Limb (tissue), 2 donors: ENCODE data around the gene MYCN.
"Not testable (repeated sequence)": the region's sequence is repeated elsewhere in the genome, so short reads cannot be mapped to it uniquely, and the experiment has no call there.

Experiments
- DNase-seq, 2 donors: peaks; one replicate each; pipeline ENCODE4 v3.0.0-alpha.2; 2016; ENCODE audit errors: extremely low spot score in 2 of 2

MYCN gene

DNA sequence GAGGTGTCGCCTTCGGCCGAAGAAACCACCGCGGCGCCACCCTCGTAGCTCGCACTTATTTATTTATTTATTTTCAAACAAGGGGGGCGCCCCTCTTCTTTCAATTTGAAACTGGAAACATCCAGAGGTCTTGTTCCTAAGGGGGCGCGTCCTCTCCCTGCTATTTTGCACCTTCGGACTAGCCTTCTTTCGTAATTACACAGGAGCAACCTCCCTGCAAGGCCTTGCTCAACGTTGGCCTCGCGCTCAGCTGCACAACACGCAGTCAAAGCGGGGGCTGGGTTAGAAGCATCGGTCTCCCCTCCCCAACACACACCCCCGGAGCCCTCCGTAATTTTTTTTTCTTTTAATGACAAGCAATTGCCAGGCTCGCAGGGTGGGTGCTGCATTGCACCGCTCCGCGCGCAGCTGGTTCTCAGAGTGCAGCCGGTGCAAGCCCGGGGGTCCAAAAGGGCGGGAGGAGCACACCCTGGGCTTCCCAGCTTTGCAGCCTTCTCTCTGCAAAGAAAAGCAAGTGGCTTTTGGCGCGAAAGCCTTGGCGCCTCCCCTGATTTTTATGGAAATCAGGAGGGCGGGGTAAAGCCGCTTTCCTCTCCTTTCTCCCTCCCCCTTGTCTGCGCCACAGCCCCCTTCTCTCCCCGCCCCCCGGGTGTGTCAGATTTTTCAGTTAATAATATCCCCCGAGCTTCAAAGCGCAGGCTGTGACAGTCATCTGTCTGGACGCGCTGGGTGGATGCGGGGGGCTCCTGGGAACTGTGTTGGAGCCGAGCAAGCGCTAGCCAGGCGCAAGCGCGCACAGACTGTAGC, at the start of gene MYCN:
Gene MYCN, plus strand, starts transcription at position 697 of the 807 bp plus-strand sequence. CDS start 1,515 bp downstream, outside the sequence.
- peak; percentile 86 to 88 for DNase-seq

DNA sequence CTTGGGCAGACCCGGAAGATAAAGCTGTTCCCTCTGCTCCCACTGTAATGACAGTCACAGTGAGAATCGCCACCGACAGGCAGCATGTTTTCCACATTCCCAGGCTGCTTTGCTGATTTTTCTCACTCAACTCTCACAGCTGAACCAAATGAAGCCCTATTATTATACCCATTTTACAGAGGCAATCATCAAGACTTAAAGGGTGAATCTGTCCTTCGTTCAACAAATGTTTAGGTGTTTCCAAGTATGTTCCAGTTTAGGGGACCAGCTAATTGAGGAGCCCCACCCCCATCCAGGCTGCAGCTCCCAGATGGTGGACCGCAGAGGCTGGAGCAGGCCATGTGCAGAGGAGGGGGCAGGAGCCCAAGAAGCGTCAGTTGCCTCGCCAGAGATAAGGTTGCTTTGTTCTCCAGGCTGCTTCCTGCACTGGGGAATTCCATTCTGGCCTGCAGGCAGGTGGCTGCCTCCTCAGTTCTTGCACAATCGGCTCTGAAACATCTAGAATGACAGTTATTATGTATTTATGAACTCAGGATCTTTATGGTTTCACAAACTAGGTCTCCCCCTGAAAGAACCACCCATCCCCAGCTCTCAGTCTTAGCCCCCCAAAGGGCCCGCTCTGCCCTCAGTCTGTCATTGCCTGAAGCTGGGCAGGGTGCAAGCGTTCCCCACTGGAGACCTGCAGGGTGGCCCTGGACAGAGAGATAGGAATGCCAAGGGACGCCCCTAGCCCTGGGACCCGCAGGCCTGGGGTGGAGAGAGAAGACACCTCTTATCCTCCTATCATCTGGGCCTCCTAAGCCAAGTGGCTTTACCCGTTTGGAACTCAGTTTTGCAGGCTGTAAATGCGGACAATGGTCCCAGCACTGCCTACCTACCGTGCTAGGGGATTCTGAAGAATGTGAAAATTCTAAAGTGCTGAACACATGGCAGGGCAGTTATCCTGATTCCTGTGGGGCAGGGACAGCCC, 49.1 kb upstream of the MYCN start:
- peak in 1 of 2 donors; percentile 37 for DNase-seq

DNA sequence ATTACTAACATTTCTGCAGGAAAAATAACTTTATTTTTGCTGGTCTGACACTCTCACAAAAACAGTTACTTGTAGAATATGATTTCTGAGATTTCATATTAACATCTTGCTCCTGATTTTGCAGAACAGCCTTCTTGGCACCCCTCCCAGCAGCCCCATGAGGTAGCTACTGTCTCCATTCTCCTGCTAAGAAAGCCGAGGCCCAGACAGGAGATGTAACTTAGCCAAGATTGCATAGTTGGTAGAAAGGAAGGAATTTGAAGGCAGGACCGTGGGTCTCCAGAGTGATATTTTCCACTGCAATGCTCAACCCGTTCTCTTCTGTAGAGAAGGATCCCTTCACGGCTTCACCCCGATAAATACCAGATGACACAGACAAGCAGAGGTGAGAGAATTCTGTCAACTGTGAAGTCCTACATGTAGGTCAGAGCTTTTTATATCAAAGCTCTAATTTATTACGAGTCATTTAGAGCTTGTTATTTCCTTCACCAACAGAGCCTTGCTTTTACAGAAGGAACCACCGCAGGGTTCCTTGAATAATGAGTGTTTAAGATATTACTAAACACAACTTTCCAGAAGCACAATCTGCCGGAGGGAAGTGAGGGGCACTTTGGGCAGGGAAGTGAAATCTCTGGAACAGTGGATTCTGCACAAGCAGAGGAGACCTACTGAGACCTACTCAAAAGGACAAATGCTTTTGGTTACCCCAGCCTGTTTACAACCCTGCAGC, 48.0 kb upstream of the MYCN start:
- peak in 1 of 2 donors; percentile 55 for DNase-seq

DNA sequence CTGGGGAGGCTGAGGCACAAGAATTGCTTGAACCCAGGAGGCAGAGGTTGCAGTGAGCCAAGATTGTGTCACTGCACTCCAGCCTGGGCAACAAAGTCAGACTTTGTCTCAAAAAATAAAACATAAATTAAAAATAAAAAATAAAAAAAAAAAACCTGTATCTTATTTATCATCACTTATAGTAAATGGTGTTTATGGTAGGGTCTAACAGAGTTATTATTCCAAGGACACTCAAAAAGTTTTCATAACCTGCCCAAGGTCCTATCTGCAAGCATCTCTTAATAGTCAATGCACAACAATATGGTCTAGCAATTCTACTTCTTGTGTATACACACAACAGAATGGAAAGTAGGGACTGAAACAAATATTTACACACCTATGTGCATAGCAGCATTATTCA, 47.3 kb upstream of the MYCN start:
- DNase-seq = no peak

DNA sequence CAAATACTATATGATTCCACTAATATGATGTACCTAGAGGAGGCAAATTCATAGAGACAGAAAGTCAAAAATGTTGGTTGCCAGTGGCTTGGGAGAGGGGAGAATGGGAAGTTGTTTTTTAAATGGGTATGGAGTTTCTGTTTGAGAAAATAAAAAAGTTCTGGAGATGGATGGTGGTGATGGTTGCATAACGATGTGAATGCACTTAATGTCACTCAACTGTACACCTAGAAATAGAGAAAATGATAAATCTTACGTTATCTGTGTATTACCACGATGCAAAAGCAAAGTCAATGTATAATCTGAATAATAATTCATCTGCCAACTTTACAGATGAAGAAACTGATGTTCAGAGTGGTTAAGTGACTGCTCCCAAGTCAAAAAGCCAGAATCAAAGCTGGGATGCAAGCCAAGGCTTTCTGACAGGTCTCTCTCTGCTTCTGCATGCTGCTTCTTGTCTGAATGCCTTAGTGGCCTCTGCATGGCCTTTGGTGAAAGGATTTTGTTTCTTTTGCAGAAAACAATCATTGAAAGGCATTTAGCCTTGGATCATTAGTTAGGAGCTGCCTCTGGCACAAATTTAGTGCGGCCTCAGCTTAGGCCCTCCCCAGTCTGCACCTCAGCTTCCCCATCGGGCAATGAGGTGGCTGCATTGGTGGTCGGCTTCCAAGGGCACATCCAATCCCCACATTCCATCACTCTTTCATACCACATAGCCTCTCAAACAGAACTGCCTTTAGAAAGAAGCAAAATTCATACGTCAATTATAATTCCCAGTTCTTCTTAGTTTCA, 46.5 kb upstream of the MYCN start:
- DNase-seq = no peak

DNA sequence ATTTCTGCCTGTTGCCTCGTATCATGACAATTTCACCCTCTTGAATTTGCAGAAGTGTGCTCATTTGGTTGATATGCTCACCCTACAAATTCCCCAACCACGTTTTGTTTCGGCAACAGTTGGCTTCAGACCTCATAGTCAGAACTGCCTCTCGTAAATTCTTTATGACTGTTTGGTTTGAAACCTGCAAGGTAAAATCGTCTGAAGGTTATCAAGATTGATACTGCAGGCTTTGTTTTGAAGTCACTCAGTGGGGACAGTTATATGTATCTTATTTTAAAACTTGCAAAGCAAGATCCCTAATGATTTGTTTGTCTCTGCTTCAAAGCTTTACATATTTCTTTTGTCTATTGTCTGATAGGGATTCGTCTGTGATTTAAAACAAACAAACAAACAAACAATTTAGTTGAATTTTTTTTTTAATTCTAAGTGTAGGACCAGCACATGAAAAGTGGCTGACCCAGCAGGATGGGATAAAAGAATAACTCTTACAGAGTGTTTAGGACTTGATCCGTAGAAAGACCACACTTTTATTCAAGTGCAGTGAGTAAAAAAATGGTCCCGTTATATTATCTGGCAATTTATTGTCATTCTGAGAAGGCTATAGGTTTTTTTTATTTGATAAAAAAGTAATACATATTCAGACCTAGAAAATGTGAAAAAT, 45.7 kb upstream of the MYCN start:
- DNase-seq = no peak

DNA sequence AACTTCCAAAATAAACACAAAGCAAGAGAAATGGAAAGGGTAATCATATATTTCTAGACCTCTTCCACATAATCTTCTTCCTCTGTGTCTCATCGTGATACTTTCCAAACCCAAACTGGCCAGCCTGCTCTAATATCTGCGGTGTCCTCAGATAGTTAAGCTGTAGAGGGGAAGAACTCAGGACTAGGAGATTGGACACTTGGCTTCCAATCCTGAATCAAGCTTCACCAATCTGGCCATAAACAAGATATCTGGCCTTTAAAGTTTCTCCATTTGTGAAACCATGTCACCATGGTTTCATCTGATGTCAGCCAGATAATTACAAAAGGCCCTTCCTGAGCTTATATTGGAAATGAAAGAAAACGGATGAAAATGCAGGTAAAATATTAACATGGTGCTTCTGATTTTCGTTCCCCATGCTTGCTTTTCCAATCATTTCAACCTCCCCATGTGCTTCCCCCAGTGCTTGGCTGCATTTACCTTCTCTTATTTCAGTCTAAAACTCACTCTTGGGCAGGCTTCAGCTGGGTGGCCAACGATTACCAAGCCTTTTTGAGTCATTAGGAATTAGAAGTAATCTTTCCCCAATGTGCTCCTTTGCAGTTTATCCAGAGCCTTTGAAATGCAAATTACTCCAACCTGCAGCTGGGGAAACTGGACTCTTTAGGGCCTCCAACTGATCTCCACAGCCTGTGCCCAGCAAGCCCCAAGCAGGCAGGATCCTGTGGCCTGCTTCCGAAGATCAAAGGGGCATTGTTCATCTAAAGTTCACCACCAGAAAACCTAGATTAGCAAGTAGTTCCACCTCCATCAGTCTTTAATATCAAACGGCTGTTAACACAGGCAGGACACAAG, 44.5 kb upstream of the MYCN start:
- no peak for DNase-seq

DNA sequence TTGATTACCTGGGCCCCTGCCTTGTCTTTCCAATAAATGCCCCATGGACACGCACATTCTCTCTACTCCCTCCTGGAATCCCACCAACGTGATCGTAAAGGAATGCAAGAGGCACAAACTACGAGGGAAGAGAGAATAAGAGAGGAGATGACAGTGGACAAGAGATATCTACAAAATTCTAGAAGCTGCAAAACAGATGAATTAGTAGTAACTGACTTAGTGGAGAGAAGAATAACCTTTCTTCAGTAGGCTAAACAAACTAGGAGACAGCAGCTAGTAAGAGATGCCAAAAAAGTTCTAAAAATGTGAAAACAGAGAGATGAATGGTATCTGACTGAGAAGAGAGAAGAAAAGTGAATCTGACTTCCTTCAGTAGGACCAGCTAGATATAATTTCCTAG, 43.5 kb upstream of the MYCN start:
- DNase-seq = no peak

DNA sequence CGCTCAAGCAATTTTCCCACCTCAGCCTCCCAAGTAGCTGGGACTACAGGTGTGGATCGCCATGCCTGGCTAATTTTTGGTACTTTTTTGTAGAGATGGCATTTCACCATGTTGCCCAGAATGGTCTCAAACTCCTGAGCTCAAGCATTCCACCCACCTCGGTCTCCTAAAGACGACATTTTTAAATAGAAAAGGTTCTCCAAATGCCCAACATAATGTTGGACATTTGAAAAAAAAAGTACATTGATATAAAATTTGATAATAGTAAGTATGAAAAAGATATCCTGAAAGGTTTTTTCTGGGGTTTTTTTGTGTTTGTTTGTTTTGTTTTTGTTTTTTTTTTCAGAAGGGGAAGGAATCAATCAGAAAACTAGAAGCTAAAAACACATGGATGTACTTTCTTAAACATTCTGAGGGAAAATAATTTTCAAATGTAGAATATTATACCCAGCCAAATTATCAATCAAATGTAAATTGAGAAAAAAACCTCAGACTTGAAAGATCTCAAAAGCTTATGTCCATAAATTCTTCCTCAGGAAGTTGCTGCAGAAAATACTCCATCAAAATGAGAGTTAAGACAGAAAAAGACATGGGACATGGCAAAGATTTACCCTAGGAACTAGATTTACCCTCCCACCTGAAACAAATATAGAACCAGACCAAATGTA, 42.8 kb upstream of the MYCN start:
- DNase-seq = no peak

DNA sequence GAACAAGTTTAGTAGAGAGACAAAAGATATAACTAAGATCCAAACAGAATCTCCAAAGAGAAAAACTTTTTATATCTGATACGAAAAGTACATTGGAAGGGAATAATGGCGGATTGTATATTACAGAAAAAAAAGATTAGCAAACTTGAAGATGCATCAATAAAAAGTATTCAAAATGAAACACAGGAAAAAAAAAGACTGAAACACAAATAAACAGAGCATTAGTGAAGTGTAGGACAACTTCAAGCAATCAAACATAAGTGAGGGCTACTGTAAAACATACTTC, 41.1 kb upstream of the MYCN start:
- no peak for DNase-seq

DNA sequence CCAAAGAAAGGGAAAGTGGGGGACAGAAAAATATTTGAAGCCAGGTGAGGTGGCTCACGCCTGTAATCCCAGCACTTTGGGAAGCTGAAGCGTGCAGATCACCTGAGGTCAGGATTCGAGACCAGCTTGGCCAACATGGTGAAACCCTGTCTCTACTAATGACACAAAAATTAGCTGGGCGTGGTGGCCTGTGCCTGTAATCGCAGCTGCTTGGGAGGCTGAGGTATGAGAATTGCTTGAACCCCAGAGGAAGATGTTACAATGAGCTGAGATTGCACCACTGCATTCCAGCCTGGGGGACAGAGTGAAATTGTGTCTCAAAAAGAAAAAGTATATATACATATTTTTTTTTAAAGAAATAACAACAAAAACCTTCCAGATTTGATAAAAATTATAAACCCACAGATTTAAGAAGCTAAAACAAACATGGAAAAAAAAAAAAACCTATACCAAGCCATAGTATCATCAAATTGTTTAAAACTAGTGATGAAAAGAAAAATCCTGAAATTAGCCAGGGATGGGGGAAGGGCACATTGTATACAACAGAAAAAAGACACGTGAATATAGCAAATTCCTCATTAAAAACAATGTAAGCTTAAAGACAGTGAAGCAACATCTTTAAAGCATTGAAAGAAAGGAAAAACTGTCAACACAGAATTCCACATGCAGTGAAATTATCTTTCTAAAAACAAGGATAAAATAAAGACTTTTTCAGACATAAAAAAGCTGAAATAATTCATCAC, 40.4 kb upstream of the MYCN start:
- DNase-seq = no peak

DNA sequence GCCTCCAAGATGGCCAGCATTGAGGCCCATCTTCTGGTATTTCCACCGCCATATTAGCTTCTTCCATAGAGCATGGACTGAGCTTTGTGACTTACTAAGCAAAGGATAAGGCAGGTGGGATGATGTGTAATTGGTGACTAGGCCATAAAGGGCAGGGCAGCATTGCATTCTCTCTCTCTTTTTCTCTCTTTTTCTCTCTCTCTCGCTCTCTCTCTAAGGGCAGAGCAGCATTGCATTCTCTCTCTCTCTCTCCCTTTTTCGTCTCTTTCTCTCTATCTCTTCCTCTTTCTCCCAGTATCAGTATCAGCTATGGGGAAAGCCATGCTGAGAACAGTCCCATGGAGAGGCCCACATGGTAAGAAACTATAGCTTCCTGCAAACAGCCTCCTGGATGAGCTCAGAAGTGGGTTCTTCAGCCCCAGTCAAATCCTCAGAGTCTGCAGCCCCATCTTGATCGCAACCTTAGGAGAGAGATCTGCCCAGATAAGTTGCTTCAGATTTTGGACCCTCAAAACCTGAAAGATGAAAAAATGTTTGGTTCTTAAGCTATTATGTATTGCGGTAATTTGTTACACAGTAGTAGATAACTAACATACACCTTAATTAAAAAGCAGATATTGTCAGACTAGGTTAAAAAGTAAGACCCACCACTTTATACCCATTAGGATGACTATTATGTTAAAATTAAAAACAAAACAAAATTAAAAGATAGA, 39.1 kb upstream of the MYCN start:
- DNase-seq = no peak

DNA sequence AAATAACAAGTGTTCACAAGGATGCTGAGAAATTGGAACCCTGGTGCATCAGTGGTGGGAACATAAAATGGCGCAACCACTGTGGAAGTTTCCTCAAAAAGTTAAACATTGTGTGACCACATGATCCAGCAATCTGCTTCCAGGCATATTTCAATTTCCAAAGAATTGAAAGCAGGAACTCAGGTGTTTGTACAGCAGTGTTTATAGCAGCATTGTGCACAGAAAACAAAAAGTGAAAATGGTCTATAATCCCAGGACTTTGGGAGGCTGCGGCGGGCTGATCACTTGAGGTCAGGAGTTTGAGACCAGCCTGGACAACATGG, 38.6 kb upstream of the MYCN start:
- no peak for DNase-seq

DNA sequence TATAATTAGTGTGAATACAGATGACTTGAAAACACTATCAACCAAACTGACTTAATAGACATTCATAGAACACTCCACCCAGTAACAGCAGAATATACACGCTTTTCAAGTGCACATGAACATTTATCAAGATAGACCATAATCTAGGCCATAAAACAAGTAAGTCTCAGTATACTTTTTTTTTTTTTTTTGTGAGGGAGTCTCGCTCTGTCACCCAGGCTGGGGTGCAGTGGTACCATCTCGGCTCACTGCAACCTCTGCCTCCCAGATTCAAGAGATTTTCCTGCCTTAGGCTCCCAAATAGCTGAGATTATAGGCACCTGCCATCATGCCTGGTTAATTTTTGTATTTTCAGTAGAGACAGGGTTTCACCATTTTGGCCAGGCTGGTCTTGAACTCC, 36.4 kb upstream of the MYCN start:
- not testable (repeated sequence) for DNase-seq

DNA sequence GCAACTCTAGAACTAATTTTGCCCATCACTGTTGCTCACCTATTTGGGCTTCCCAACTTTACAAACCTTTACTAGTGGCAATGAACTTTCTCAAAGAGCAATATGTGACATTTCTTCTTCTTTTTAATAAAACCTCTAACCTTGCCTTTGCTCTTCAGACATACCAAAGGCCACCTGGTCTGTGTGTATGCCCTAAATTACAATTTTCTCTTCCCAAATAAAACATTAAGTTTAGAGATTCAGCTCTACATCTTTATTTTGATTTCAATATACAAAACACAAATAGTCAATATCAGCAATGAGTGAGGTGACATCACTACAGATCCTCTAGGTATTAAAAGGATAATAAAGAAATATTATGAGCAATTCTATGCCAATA, 35.1 kb upstream of the MYCN start:
- no peak for DNase-seq

DNA sequence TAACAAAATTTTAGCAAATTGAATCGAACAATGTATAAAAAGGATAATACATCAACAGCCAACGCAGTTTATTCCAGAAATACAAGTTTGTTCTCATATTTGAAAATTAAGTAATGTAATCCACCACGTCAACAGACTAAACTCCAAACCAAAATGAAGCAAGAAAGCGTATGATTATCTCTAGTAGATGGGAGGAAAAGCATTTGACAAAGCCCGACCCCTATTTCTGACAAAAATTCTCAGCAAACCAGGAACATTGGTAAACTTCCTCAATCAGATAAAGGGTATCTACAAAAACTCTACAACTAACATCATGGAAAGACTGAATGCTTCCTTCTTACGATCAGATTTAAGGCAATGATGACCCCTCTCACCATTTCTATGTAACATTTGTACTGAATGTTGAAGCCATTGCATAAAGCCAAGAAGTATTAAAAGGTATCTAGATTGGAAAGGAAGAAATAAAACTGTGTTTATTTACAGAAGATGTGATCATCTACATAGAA, 34.3 kb upstream of the MYCN start:
- no peak for DNase-seq

DNA sequence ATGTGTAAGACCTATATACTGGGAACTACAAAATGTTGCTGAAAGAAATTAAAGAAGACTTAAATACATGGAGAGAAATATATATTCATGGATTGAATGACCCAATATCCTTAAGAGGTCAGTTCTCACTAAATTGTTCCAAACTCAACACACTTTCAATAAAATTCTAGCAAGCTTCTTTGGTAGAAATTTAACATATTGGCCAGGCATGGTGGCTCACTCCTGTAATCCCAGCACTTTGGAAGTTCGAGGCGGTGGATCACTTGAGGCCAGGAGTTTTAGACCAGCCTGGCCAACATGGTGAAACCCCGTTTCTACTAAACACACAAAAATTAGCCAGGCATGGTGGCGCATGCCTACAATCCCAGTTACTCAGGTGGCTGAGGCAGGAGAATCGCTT, 33.6 kb upstream of the MYCN start:
- DNase-seq = no peak
